Mesendoderm (in vitro differentiated cells): ENCODE results near the gene EPHB2.

Experiments
- DNase-seq: peaks from one replicate; pipeline ENCODE4 v3.0.0; 2013
- H2AK5ac ChIP-seq: 2 replicates; pipeline ENCODE4 v1.6.1; 2013; ENCODE audit warnings: low read length, inconsistent platforms
- H2BK120ac ChIP-seq: 2 replicates; pipeline ENCODE4 v1.6.1; 2013; ENCODE audit warnings: low read depth, mild to moderate bottlenecking, low read length, moderate library complexity, mixed read lengths
- H2BK15ac ChIP-seq: replicated peaks from 2 replicates; pipeline ENCODE4 v1.6.1; 2013; ENCODE audit warnings: low read depth, mild to moderate bottlenecking, moderate library complexity
- H2BK5ac ChIP-seq: 2 replicates; pipeline ENCODE4 v1.6.1; 2013; ENCODE audit warnings: low read length, inconsistent platforms
- H3K18ac ChIP-seq: 2 replicates; pipeline ENCODE4 v1.6.1; 2013; ENCODE audit warnings: mild to moderate bottlenecking, low read length, mixed read lengths
- H3K23ac ChIP-seq: one replicate; pipeline ENCODE4 v1.6.1; 2013; ENCODE audit warnings: low read length
- H3K27ac ChIP-seq: 2 replicates; pipeline ENCODE4 v1.5.1; 2013; ENCODE audit warnings: low read depth, mild to moderate bottlenecking, inconsistent platforms, low read length, moderate library complexity
- H3K27me3 ChIP-seq: 2 replicates; pipeline ENCODE4 v1.6.1; 2013; ENCODE audit warnings: low read length, control low read depth, mild to moderate bottlenecking, inconsistent platforms; ENCODE audit not compliant: insufficient read depth, poor library complexity
- H3K36me3 ChIP-seq: 2 replicates; pipeline ENCODE4 v1.6.1; 2013; ENCODE audit warnings: low read length, inconsistent platforms; ENCODE audit not compliant: control insufficient read depth, insufficient read depth
- H3K4ac ChIP-seq: one replicate; pipeline ENCODE4 v1.6.1; 2013; ENCODE audit warnings: low read depth, mild to moderate bottlenecking, low read length, moderate library complexity
- H3K4me1 ChIP-seq: 2 replicates; pipeline ENCODE4 v1.6.1; 2013; ENCODE audit warnings: low read depth, low read length, inconsistent platforms; ENCODE audit not compliant: control insufficient read depth
- H3K4me2 ChIP-seq: 2 replicates; pipeline ENCODE4 v1.6.1; 2013; ENCODE audit warnings: low read length
- H3K4me3 ChIP-seq: 2 replicates; pipeline ENCODE4 v1.5.1; 2013; ENCODE audit warnings: mild to moderate bottlenecking, low read length
- H3K56ac ChIP-seq: one replicate; pipeline ENCODE4 v1.6.1; 2013; ENCODE audit warnings: low read length
- H3K79me1 ChIP-seq: 2 replicates; pipeline ENCODE4 v1.6.1; 2013; ENCODE audit warnings: low read length, inconsistent platforms
- H3K79me2 ChIP-seq: 2 replicates; pipeline ENCODE4 v1.6.1; 2013; ENCODE audit warnings: mild to moderate bottlenecking, low read length; ENCODE audit not compliant: control insufficient read depth, insufficient read depth
- H3K9ac ChIP-seq: 2 replicates; pipeline ENCODE4 v1.6.1; 2013; ENCODE audit warnings: low read length, inconsistent platforms
- H4K5ac ChIP-seq: one replicate; pipeline ENCODE4 v1.6.1; 2013; ENCODE audit warnings: low read length
- H4K8ac ChIP-seq: one replicate; pipeline ENCODE4 v1.6.1; 2013; ENCODE audit warnings: low read depth, mild to moderate bottlenecking, control low read depth, low read length, moderate library complexity
- WGBS: extraction: QIAGEN DNeasy Blood & Tissue Kit; methylation state at CpG from one replicate; pipeline ENCODE4 v1.1.7; 2013; ENCODE audit warnings: low lambda C conversion rate, missing lambda C conversion rate; ENCODE audit not compliant: insufficient coverage; ENCODE audit errors: extremely low coverage; 5-methylcytosine and 5-hydroxymethylcytosine counted together

Gene EPHB2

DNA sequence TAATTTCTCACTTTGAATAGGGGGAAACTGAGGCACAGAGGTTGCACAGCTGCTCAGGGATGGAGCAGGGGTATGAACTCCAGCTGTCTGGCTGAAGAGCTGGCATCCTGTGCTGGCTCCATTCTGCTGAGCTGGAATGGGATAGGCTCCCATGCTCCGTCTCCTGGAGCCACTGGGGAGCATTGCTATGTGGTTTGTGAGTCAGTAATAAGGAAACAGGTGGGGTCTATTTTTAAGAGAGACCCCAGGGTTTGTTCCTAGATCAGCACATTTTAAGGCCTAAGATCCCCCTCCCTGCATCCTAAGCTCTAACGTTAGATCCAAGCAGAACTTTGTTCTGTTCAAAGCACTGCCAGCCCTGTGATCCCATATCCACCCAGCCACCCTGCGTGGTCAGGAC is 189.8 kb downstream of the EPHB2 start:
- H2BK120ac ChIP-seq = no peak overlapping the region
- H3K36me3 ChIP-seq = no peaks in the 10 kb centered on the region
- H3K27ac ChIP-seq = no peak overlapping the region
- no peak overlapping the region for H4K8ac ChIP-seq
- H3K4ac ChIP-seq = no peak overlapping the region
- H3K18ac ChIP-seq = no peak overlapping the region
- H3K27me3 ChIP-seq = no peaks in the 10 kb centered on the region
- no peak overlapping the region for H2BK5ac ChIP-seq
- H3K9ac ChIP-seq = no peak overlapping the region
- no CpG with 5 or more reads among the region's 3 CpGs for WGBS
- no peaks in the 10 kb centered on the region for H3K4me1 ChIP-seq
- no peak overlapping the region for H3K23ac ChIP-seq
- no peak for DNase-seq
- no peaks in the 10 kb centered on the region for H3K79me2 ChIP-seq
- no peaks in the 10 kb centered on the region for H3K79me1 ChIP-seq
- no peak overlapping the region for H4K5ac ChIP-seq
- no peak overlapping the region for H3K4me3 ChIP-seq
- H2BK15ac ChIP-seq = no peak overlapping the region
- H3K4me2 ChIP-seq = no peak overlapping the region
- H3K56ac ChIP-seq = no peak overlapping the region
- H2AK5ac ChIP-seq = no peak overlapping the region

GRCh38 chr1:22903113-22903512 is 192.5 kb downstream of the EPHB2 start:
- Histone ChIP-seq H2BK120ac (no peak overlapping the region), H3K27me3 (no peaks in the 10 kb centered on the region), H3K56ac (no peak overlapping the region), H2BK15ac (no peak overlapping the region), H2AK5ac (no peak overlapping the region), H3K9ac (no peak overlapping the region), H3K4me2 (no peak overlapping the region), H4K5ac (no peak overlapping the region), H3K23ac (no peak overlapping the region), H3K4me1 (no peaks in the 10 kb centered on the region), H3K27ac (no peak overlapping the region), H4K8ac (no peak overlapping the region), H3K4ac (no peak overlapping the region), H3K4me3 (no peak overlapping the region), H2BK5ac (no peak overlapping the region), H3K79me1 (no peaks in the 10 kb centered on the region), H3K18ac (no peak overlapping the region), H3K36me3 (no peaks in the 10 kb centered on the region), H3K79me2 (no peaks in the 10 kb centered on the region)
- no peak for DNase-seq
- no CpG with 5 or more reads among the region's 3 CpGs for WGBS

DNA sequence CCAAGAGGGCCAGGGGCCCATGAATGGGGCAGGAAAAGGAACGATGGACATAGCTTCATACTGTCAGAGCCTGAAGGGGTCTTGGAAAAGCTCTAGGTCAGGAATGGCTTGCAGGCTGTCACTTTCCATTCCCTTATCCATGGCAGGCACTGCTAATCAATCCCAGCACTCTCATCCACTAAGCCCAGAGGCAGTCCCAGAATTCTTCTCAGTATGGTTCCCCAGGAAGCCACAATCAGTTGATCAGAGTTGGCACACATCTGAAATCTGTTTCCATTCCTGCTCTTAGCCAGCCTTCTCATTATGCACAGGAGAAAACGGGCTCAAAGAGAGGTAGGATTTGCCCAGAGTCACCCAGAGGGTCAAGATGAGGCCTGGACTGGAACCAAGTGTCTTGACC is 196.3 kb downstream of the EPHB2 start:
- Histone ChIP-seq H3K36me3 (no peaks in the 10 kb centered on the region), H4K5ac (no peak overlapping the region)

DNA sequence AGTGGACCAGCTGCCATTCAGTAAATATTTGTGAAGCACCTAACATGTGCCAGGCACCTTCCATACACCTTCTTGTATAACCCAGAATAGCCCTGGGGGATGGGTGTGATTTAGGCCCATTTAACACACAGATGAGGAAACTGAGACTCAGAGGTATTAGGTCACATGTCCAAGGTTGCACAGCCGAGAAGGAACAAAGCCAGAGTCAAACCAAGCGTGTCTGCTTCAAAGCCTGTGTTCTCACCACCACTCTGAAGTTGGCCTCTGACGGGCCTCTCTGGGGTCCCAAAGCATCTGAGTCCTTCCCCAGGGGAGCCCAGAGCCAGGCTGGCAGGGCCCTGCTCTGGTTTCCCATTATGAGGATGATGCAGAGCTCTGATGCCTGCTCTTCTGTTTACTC is 196.9 kb downstream of the EPHB2 start:
- Histone ChIP-seq H3K23ac (no peak overlapping the region), H3K4me1 (no peaks in the 10 kb centered on the region), H3K9ac (no peak overlapping the region), H3K4me2 (no peak overlapping the region), H3K56ac (no peak overlapping the region), H3K27me3 (no peaks in the 10 kb centered on the region), H2BK120ac (no peak overlapping the region), H3K18ac (no peak overlapping the region), H3K79me2 (no peaks in the 10 kb centered on the region), H2AK5ac (no peak overlapping the region), H3K4me3 (no peak overlapping the region), H3K36me3 (no peaks in the 10 kb centered on the region), H2BK15ac (no peak overlapping the region), H3K79me1 (no peaks in the 10 kb centered on the region), H4K5ac (no peak overlapping the region), H2BK5ac (no peak overlapping the region), H3K27ac (no peak overlapping the region), H3K4ac (no peak overlapping the region), H4K8ac (no peak overlapping the region)
- WGBS = no CpG with 5 or more reads among the region's 3 CpGs
- no peak for DNase-seq

More for the DNA sequence above, 196.3 kb downstream of the EPHB2 start:
- Histone ChIP-seq H3K23ac (no peak overlapping the region), H3K79me2 (no peaks in the 10 kb centered on the region), H3K9ac (no peak overlapping the region), H2BK15ac (no peak overlapping the region), H3K4me1 (no peaks in the 10 kb centered on the region), H3K18ac (no peak overlapping the region), H2AK5ac (no peak overlapping the region), H2BK120ac (no peak overlapping the region), H3K4me2 (no peak overlapping the region), H2BK5ac (no peak overlapping the region), H3K27me3 (no peaks in the 10 kb centered on the region), H3K79me1 (no peaks in the 10 kb centered on the region), H3K4ac (no peak overlapping the region), H3K27ac (no peak overlapping the region), H4K8ac (no peak overlapping the region), H3K56ac (no peak overlapping the region), H3K4me3 (no peak overlapping the region)
- DNase-seq = no peak
- no CpG with 5 or more reads among the region's 2 CpGs for WGBS

- Histone ChIP-seq H3K9ac (no peak overlapping the region), H3K4me2 (no peak overlapping the region), H3K56ac (no peak overlapping the region), H2BK5ac (no peak overlapping the region), H2BK120ac (no peak overlapping the region), H3K36me3 (no peaks in the 10 kb centered on the region), H3K23ac (no peak overlapping the region), H3K27me3 (no peaks in the 10 kb centered on the region), H3K4me3 (no peak overlapping the region), H3K79me2 (no peaks in the 10 kb centered on the region), H3K4me1 (no peaks in the 10 kb centered on the region), H3K4ac (no peak overlapping the region), H3K18ac (no peak overlapping the region), H2BK15ac (no peak overlapping the region), H2AK5ac (no peak overlapping the region), H3K79me1 (no peaks in the 10 kb centered on the region), H3K27ac (no peak overlapping the region), H4K8ac (no peak overlapping the region), H4K5ac (no peak overlapping the region)
- DNase-seq = no peak
- whole genome bisulfite sequencing = no CpG with 5 or more reads among the region's 11 CpGs
These were observed 198.3 kb downstream of the EPHB2 start for GRCh38 chr1:22908880-22909426.

GRCh38 chr1:22910286-22910685 is 199.6 kb downstream of the EPHB2 start:
- no peak overlapping the region for H3K23ac ChIP-seq
- H4K8ac ChIP-seq = no peak overlapping the region
- H3K18ac ChIP-seq = no peak overlapping the region
- no peaks in the 10 kb centered on the region for H3K79me1 ChIP-seq
- H3K4me3 ChIP-seq = no peak overlapping the region
- H3K56ac ChIP-seq = no peak overlapping the region
- WGBS = no CpG with 5 or more reads among the region's 13 CpGs
- no peaks in the 10 kb centered on the region for H3K79me2 ChIP-seq
- H3K9ac ChIP-seq = no peak overlapping the region
- no peak overlapping the region for H3K4me2 ChIP-seq
- H4K5ac ChIP-seq = no peak overlapping the region
- no peak overlapping the region for H3K27ac ChIP-seq
- H3K4ac ChIP-seq = no peak overlapping the region
- H2BK5ac ChIP-seq = no peak overlapping the region
- H2BK15ac ChIP-seq = no peak overlapping the region
- no peak overlapping the region for H2AK5ac ChIP-seq
- no peaks in the 10 kb centered on the region for H3K4me1 ChIP-seq
- H2BK120ac ChIP-seq = no peak overlapping the region
- H3K27me3 ChIP-seq = no peaks in the 10 kb centered on the region
- no peaks in the 10 kb centered on the region for H3K36me3 ChIP-seq
- DNase-seq = no peak
